H1 (cell line): ENCODE data around the gene CD59. TPM values are rescaled to one million over a fixed set of nuclear protein-coding genes. Genes with fewer than 3 reads are reported as not detected.

Source experiments
- CTCF ChIA-PET: fragments of 300-600 bp; sonication (Branson Sonifier 250); formaldehyde crosslinking; loops from one replicate; lab custom pipeline; 2021; ENCODE audit not compliant: partially characterized antibody; lab: Charles Lee
- POLR2A ChIA-PET: fragments of 300-600 bp; sonication (Branson Sonifier 250); formaldehyde crosslinking; loops from one replicate; lab custom pipeline; 2021; ENCODE audit warnings: inconsistent platforms; ENCODE audit not compliant: partially characterized antibody; lab: Charles Lee
- DNase-seq, 2 experiments: peaks; one replicate each; pipeline versions ENCODE4 v3.0.0 to v3.0.0-alpha.2; 2010 to 2022; ENCODE audit warnings: low spot score in 2 of 2, low read depth in 1 of 2, mixed read lengths in 1 of 2
- FAIRE-seq: peaks from 2 replicates; lab custom pipeline; 2011; peaks lifted over from hg19 to GRCh38; lab: Jason Lieb, UNC
- H2AFZ ChIP-seq: 2 replicates; pipeline ENCODE4 v1.8.1; 2012; ENCODE audit warnings: low read length, inconsistent platforms
- H2AK5ac ChIP-seq: 2 replicates; pipeline ENCODE4 v1.6.1; 2013; ENCODE audit warnings: low read depth, low read length
- H2BK120ac ChIP-seq: replicated peaks from 2 replicates; pipeline ENCODE3; 2013; ENCODE audit warnings: low read depth, low read length, inconsistent platforms
- H2BK12ac ChIP-seq: 2 replicates; pipeline ENCODE4 v1.6.1; 2013; ENCODE audit warnings: low read depth, low read length
- H2BK15ac ChIP-seq: 2 replicates; pipeline ENCODE4 v1.6.1; 2013; ENCODE audit warnings: low read length
- H2BK20ac ChIP-seq: 2 replicates; pipeline ENCODE4 v1.6.1; 2013; ENCODE audit warnings: low read length
- H2BK5ac ChIP-seq: 2 replicates; pipeline ENCODE4 v1.6.1; 2013; ENCODE audit warnings: low read depth, low read length
- H3K14ac ChIP-seq: 2 replicates; pipeline ENCODE4 v1.6.1; 2013; ENCODE audit warnings: inconsistent platforms; ENCODE audit not compliant: insufficient read length
- H3K18ac ChIP-seq: 2 replicates; pipeline ENCODE4 v1.6.1; 2013; ENCODE audit warnings: low read length; ENCODE audit errors: extremely low read depth
- H3K23ac ChIP-seq: 2 replicates; pipeline ENCODE4 v1.6.1; 2013; ENCODE audit warnings: inconsistent platforms; ENCODE audit not compliant: insufficient read length
- H3K23me2 ChIP-seq: 2 replicates; pipeline ENCODE4 v1.6.1; 2013; ENCODE audit warnings: low read depth, low read length
- H3K27ac ChIP-seq: 2 replicates; pipeline ENCODE4 v1.6.1; 2011; ENCODE audit warnings: low read depth, low read length, inconsistent platforms
- H3K27me3 ChIP-seq, 4 experiments: replicated peaks in 1 of 4; 1 replicate in 1 of 4; 2 replicates in 3 of 4; pipeline versions ENCODE4 v1.6.1 to v1.8.1; 2011 to 2013; ENCODE audit warnings: low read length in 3 of 4, mild to moderate bottlenecking in 3 of 4, inconsistent platforms in 2 of 4, mixed read lengths in 2 of 4, moderate library complexity in 1 of 4; ENCODE audit not compliant: control insufficient read depth in 3 of 4, insufficient read depth in 3 of 4; ENCODE audit errors: extremely low read depth in 1 of 4
- H3K36me3 ChIP-seq, 4 experiments: 2 replicates each; pipeline versions ENCODE4 v1.6.1 to v1.8.1; 2011 to 2013; ENCODE audit warnings: mild to moderate bottlenecking in 4 of 4, low read length in 3 of 4, moderate library complexity in 2 of 4, control low read depth in 1 of 4, inconsistent platforms in 1 of 4; ENCODE audit not compliant: insufficient read depth in 4 of 4, control insufficient read depth in 2 of 4
- H3K4ac ChIP-seq: replicated peaks from 2 replicates; pipeline ENCODE3; 2013; ENCODE audit warnings: low read length, low read depth, mixed read lengths, inconsistent platforms; ENCODE audit not compliant: insufficient read length
- H3K4me1 ChIP-seq, 4 experiments: replicated peaks in 1 of 4; 1 replicate in 1 of 4; 2 replicates in 3 of 4; pipeline versions ENCODE4 v1.6.1 to v1.8.1; 2011 to 2013; ENCODE audit warnings: low read length in 3 of 4, inconsistent platforms in 2 of 4, mixed read lengths in 1 of 4; ENCODE audit not compliant: insufficient read depth in 4 of 4, control insufficient read depth in 3 of 4
- H3K4me2 ChIP-seq, 2 experiments: 2 replicates each; pipeline versions ENCODE4 v1.6.1 to v1.8.1; 2011 to 2013; ENCODE audit warnings: low read depth in 2 of 2, low read length in 2 of 2, control low read depth in 1 of 2, inconsistent platforms in 1 of 2, mild to moderate bottlenecking in 1 of 2; ENCODE audit not compliant: insufficient read depth in 1 of 2
- H3K4me3 ChIP-seq, 4 experiments: fragments of 200-600, 300-600 bp in 1 of 4; sonication (generic), shearing (Covaris generic), sonication (Bioruptor Twin) in 1 of 4; 2 replicates each; pipeline versions ENCODE4 v1.5.1 to v1.8.1; 2011 to 2016; ENCODE audit warnings: low read length in 4 of 4, low read depth in 3 of 4, control low read depth in 2 of 4, inconsistent platforms in 2 of 4, mild to moderate bottlenecking in 2 of 4, mixed read lengths in 1 of 4, moderate library complexity in 1 of 4; ENCODE audit not compliant: insufficient read depth in 2 of 4; ENCODE audit errors: extremely low read depth in 1 of 4
- H3K56ac ChIP-seq: replicated peaks from 2 replicates; pipeline ENCODE3; 2013; ENCODE audit warnings: low read depth, mild to moderate bottlenecking, mixed read lengths, low read length, inconsistent platforms; ENCODE audit not compliant: insufficient read length
- H3K79me1 ChIP-seq: 2 replicates; pipeline ENCODE4 v1.6.1; 2013; ENCODE audit warnings: low read depth, low read length, control low read depth
- H3K79me2 ChIP-seq, 2 experiments: 2 replicates each; pipeline versions ENCODE4 v1.6.1 to v1.8.1; 2012 to 2013; ENCODE audit warnings: low read length in 2 of 2, mild to moderate bottlenecking in 2 of 2, inconsistent platforms in 1 of 2; ENCODE audit not compliant: insufficient read depth in 2 of 2, control insufficient read depth in 1 of 2
- H3K9ac ChIP-seq, 4 experiments: replicated peaks in 1 of 4; 1 replicate in 1 of 4; 2 replicates in 3 of 4; pipeline versions ENCODE4 v1.6.1 to v1.8.1; 2011 to 2013; ENCODE audit warnings: low read depth in 3 of 4, low read length in 3 of 4, control low read depth in 2 of 4, mild to moderate bottlenecking in 2 of 4, moderate library complexity in 2 of 4, inconsistent platforms in 1 of 4; ENCODE audit errors: extremely low read depth in 1 of 4
- H3K9me3 ChIP-seq, 2 experiments: 2 replicates each; pipeline versions ENCODE4 v1.6.1 to v1.8.1; 2012 to 2013; ENCODE audit warnings: mild to moderate bottlenecking in 2 of 2, moderate library complexity in 2 of 2, control low read depth in 1 of 2, inconsistent platforms in 1 of 2, low read depth in 1 of 2, low read length in 1 of 2, mixed read lengths in 1 of 2; ENCODE audit not compliant: insufficient read depth in 2 of 2
- H4K20me1 ChIP-seq, 2 experiments: replicated peaks in 1 of 2; 2 replicates each; pipeline versions ENCODE3 to v1.8.1; 2011 to 2013; ENCODE audit warnings: inconsistent platforms in 2 of 2, low read length in 2 of 2, mild to moderate bottlenecking in 1 of 2; ENCODE audit not compliant: insufficient read depth in 2 of 2, control insufficient read depth in 1 of 2
- H4K5ac ChIP-seq: 2 replicates; pipeline ENCODE4 v1.6.1; 2013; ENCODE audit warnings: low read length, low read depth, mixed read lengths, inconsistent platforms; ENCODE audit not compliant: insufficient read length
- H4K8ac ChIP-seq: 2 replicates; pipeline ENCODE4 v1.8.0; 2013; ENCODE audit warnings: mild to moderate bottlenecking, moderate library complexity, low read length, inconsistent platforms; ENCODE audit not compliant: insufficient read depth; ENCODE audit errors: extremely low read depth
- H4K91ac ChIP-seq: replicated peaks from 2 replicates; pipeline ENCODE3; 2013; ENCODE audit warnings: low read length, mixed read lengths, inconsistent platforms; ENCODE audit not compliant: insufficient read length
- GTF2F1 ChIP-seq: IDR thresholded peaks from 2 replicates; pipeline ENCODE4 v1.6.1; 2012; ENCODE audit warnings: low read depth, low read length, improper control_type of control experiment, borderline replicate concordance
- WGBS, 2 experiments: shearing (Covaris generic) in 1 of 2; methylation state at CpG; one replicate each; pipeline versions ENCODE4 v1.1.6 to v1.1.7; 2013 to 2015; ENCODE audit warnings: low lambda C conversion rate in 2 of 2, mixed read lengths in 2 of 2, inconsistent platforms in 1 of 2, low coverage in 1 of 2, missing lambda C conversion rate in 1 of 2; ENCODE audit not compliant: insufficient replicate concordance in 2 of 2, insufficient coverage in 1 of 2, insufficient read length in 1 of 2; ENCODE audit errors: extremely low coverage in 1 of 2, missing lambda C conversion rate in 1 of 2; 5-methylcytosine and 5-hydroxymethylcytosine counted together
- polyA plus RNA-seq, 7 experiments: library from polyadenylated mRNA; depleted of rRNA in 3 of 7; stranded (reverse) in 5 of 7; unstranded in 2 of 7; fragments of >200 nt in 5 of 7; fragments of 200-250 nt in 2 of 7; gene quantifications; 1 replicate in 5 of 7; 2 replicates in 1 of 7; 4 replicates in 1 of 7; pipeline versions ENCODE4 v1.2.1 to v1.2.3, GENCODE V29; 2011 to 2013; ENCODE audit warnings: missing spikeins in 2 of 7, mixed read lengths in 2 of 7
- total RNA-seq: library from RNA; stranded (reverse); fragmentation: NEBNext Ultra II Directional; extraction: Animal tissue kit (Norgen Biotek cat#: 25700); gene quantifications from 2 replicates; pipeline ENCODE4 v1.2.1, GENCODE V29; 2021
- TF ChIP-seq, protein P1 (sequence below): IDR thresholded peaks from 2 replicates; pipeline ENCODE4 v1.6.1; 2011; ENCODE audit warnings: low read length, improper control_type of control experiment
- TF ChIP-seq, protein P2 (sequence below): IDR thresholded peaks from 2 replicates; pipeline ENCODE4 v1.6.1; 2012; ENCODE audit warnings: low read length, inconsistent platforms

Gene CD59
- total and polyA plus RNA-seq, 2 of the 8 experiments (the other 6 are each of a cell fraction or from before 2014, with no cell fraction given): 63.1 to 90.3 TPM

DNA sequence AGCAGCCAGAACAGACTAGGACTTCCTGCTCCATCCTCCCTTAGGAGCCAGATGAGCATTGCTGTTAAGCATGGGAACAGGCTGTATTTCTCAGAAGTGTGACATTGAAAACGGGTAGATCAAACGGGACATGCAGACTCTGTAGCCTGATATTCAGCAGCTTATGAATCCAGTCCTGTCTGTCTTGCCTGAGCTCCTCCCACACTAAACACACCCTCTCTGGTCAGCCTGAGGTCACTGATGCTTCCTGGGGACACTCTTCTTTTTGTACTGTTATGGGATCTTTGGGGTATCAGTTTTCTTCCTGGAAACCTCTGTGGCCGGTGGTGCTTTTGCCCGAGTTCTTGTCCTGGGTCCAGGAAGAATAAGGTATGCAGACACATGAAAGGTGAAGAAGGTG is 71.4 kb downstream of the CD59 start:
- POLR2A ChIA-PET: no interaction called here
- Histone ChIP-seq H3K79me1 (no peaks in the 10 kb centered on the region), H3K36me3 (no peaks in the 10 kb centered on the region), H3K4me3 (no peak overlapping the region), H3K14ac (no peak overlapping the region), H2BK5ac (no peak overlapping the region), H2BK15ac (no peak overlapping the region), H4K5ac (no peak overlapping the region), H3K27ac (no peak overlapping the region), H2AFZ (no peak overlapping the region), H3K27me3 (no peaks in the 10 kb centered on the region; a peak in 1 of 7 replicates), H3K4me2 (no peak overlapping the region), H3K4ac (no peak overlapping the region), H4K8ac (no peak overlapping the region), H4K91ac (no peak overlapping the region), H2AK5ac (no peak overlapping the region), H3K4me1 (peaks cover 0 to 15% (median 14%) of the 10 kb centered on the region in 4 experiments; a peak in 6 of 7 replicates), H3K56ac (no peak overlapping the region), H2BK120ac (no peak overlapping the region), H3K18ac (no peak overlapping the region), H4K20me1 (no peaks in the 10 kb centered on the region), H3K9me3 (no peaks in the 10 kb centered on the region), H3K23me2 (no peaks in the 10 kb centered on the region), H2BK12ac (no peak overlapping the region), H3K23ac (no peak overlapping the region), H3K9ac (no peak overlapping the region), H2BK20ac (no peak overlapping the region), H3K79me2 (no peaks in the 10 kb centered on the region)
- 89% methylated on average over 4 of the region's 4 CpGs; no CpG with 5 or more reads in 1 of the 2 experiments for WGBS, 2 experiments
- TF ChIP-seq, protein P1, sequence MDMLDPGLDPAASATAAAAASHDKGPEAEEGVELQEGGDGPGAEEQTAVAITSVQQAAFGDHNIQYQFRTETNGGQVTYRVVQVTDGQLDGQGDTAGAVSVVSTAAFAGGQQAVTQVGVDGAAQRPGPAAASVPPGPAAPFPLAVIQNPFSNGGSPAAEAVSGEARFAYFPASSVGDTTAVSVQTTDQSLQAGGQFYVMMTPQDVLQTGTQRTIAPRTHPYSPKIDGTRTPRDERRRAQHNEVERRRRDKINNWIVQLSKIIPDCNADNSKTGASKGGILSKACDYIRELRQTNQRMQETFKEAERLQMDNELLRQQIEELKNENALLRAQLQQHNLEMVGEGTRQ: no peak
- TF ChIP-seq GTF2F1: no peak
- TF ChIP-seq, protein P2, sequence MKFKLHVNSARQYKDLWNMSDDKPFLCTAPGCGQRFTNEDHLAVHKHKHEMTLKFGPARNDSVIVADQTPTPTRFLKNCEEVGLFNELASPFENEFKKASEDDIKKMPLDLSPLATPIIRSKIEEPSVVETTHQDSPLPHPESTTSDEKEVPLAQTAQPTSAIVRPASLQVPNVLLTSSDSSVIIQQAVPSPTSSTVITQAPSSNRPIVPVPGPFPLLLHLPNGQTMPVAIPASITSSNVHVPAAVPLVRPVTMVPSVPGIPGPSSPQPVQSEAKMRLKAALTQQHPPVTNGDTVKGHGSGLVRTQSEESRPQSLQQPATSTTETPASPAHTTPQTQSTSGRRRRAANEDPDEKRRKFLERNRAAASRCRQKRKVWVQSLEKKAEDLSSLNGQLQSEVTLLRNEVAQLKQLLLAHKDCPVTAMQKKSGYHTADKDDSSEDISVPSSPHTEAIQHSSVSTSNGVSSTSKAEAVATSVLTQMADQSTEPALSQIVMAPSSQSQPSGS: no peak
- FAIRE-seq: no peak
- CTCF ChIA-PET: interaction anchor here (0.8 to 1.3 kb wide), 2 partner anchors 13 to 22 kb away, joined by 3 to 4 read pairs; no protein-coding TSS in a partner anchor
- no peak for DNase-seq
